Endothelial cell of umbilical vein (primary cell): ENCODE measurements around the gene TMEM108. TPM values are rescaled to one million over a fixed set of nuclear protein-coding genes. Genes with fewer than 3 reads are reported as not detected.

Experiments
- BruUV-seq: library from RNA; stranded (reverse); fragments of 400-500 nt; replicated peaks from 2 replicates; lab custom pipeline; 2021; lab: Mats Ljungman, UMichigan
- CTCF ChIA-PET: fragments of 300-600, 350-600 bp; sonication (Branson Sonifier 250); formaldehyde crosslinking; loops from one replicate; lab custom pipeline; 2021; ENCODE audit warnings: antibody characterized with exemption, inconsistent platforms; lab: Charles Lee
- POLR2A ChIA-PET: fragments of 300-600, 350-600 bp; sonication (Branson Sonifier 250); formaldehyde crosslinking; loops from one replicate; lab custom pipeline; 2021; ENCODE audit warnings: antibody characterized with exemption, inconsistent platforms; lab: Charles Lee
- DNase-seq: peaks from one replicate; pipeline ENCODE4 v3.0.0-alpha.2; 2011; ENCODE audit warnings: low read depth, low spot score
- FAIRE-seq: peaks from 2 replicates; lab custom pipeline; 2011; peaks lifted over from hg19 to GRCh38; lab: Jason Lieb, UNC
- H2AFZ ChIP-seq: 2 replicates; pipeline ENCODE4 v1.6.0; 2012; ENCODE audit warnings: low read depth, low read length, control low read depth, inconsistent platforms
- H3K27ac ChIP-seq: 2 replicates; pipeline ENCODE4 v1.5.1; 2011; ENCODE audit warnings: low read depth, mild to moderate bottlenecking, control low read depth, low read length, moderate library complexity; ENCODE audit not compliant: insufficient read depth
- H3K27me3 ChIP-seq, 2 experiments: 2 replicates each; pipeline versions ENCODE4 v1.6.0 to v1.6.1; 2011; ENCODE audit warnings: low read length in 2 of 2, mixed read lengths in 1 of 2; ENCODE audit not compliant: control insufficient read depth in 2 of 2, insufficient read depth in 2 of 2
- H3K36me3 ChIP-seq, 2 experiments: 2 replicates in 1 of 2; 3 replicates in 1 of 2; pipeline ENCODE4 v1.5.1; 2011; ENCODE audit warnings: low read length in 2 of 2, mild to moderate bottlenecking in 1 of 2, moderate library complexity in 1 of 2; ENCODE audit not compliant: control insufficient read depth in 2 of 2, insufficient read depth in 2 of 2; ENCODE audit errors: extremely low read depth in 1 of 2
- H3K4me1 ChIP-seq: 3 replicates; pipeline ENCODE4 v1.5.1; 2011; ENCODE audit warnings: mild to moderate bottlenecking, low read length; ENCODE audit not compliant: control insufficient read depth, insufficient read depth; ENCODE audit errors: extremely low read depth
- H3K4me2 ChIP-seq: 2 replicates; pipeline ENCODE4 v1.6.1; 2011; ENCODE audit warnings: low read length, control low read depth, mixed read lengths; ENCODE audit not compliant: insufficient read depth
- H3K4me3 ChIP-seq, 3 experiments: fragments of 200-600 bp in 1 of 3; sonication (generic), shearing (Covaris generic) in 1 of 3; replicated peaks in 1 of 3; 2 replicates each; pipeline ENCODE4 v1.5.1; 2011 to 2016; ENCODE audit warnings: control low read depth in 3 of 3, low read length in 3 of 3, mild to moderate bottlenecking in 2 of 3, inconsistent platforms in 1 of 3, low read depth in 1 of 3, moderate library complexity in 1 of 3; ENCODE audit not compliant: insufficient read depth in 1 of 3
- H3K79me2 ChIP-seq: 2 replicates; pipeline ENCODE4 v1.6.0; 2012; ENCODE audit warnings: low read length, inconsistent platforms; ENCODE audit not compliant: control insufficient read depth, insufficient read depth
- H3K9ac ChIP-seq: replicated peaks from 2 replicates; pipeline ENCODE3; 2011; ENCODE audit warnings: low read length, control low read depth; ENCODE audit not compliant: insufficient read depth; ENCODE audit errors: extremely low read depth
- H3K9me1 ChIP-seq: replicated peaks from 3 replicates; pipeline ENCODE4 v1.6.0; 2011; ENCODE audit warnings: mild to moderate bottlenecking, low read length; ENCODE audit not compliant: control insufficient read depth, insufficient read depth; ENCODE audit errors: extremely low read depth
- H3K9me3 ChIP-seq: replicated peaks from 2 replicates; pipeline ENCODE4 v1.5.1; 2012; ENCODE audit warnings: low read length, inconsistent platforms; ENCODE audit not compliant: control insufficient read depth, insufficient read depth
- H4K20me1 ChIP-seq: replicated peaks from 2 replicates; pipeline ENCODE3; 2011; ENCODE audit warnings: mild to moderate bottlenecking, low read length; ENCODE audit not compliant: control insufficient read depth, insufficient read depth; ENCODE audit errors: extremely low read depth
- CTCF ChIP-seq, 2 donors: IDR thresholded peaks; 1 replicate in 1 of 2; 2 replicates in 1 of 2; pipeline ENCODE4 v1.5.1; 2011; ENCODE audit warnings: low read length in 2 of 2, mild to moderate bottlenecking in 2 of 2, moderate library complexity in 2 of 2, control low read depth in 1 of 2, inconsistent platforms in 1 of 2, low read depth in 1 of 2; ENCODE audit not compliant: insufficient read depth in 1 of 2; ENCODE audit errors: extremely low read depth in 1 of 2
- EZH2 ChIP-seq: IDR thresholded peaks from 2 replicates; pipeline ENCODE4 v1.6.1; 2012; ENCODE audit warnings: borderline replicate concordance, low read depth, mild to moderate bottlenecking, moderate library complexity, low read length, inconsistent platforms; ENCODE audit not compliant: severe bottlenecking
- GATA2 ChIP-seq: IDR thresholded peaks from 2 replicates; pipeline ENCODE4 v1.7.0; 2011; ENCODE audit warnings: low read depth, mild to moderate bottlenecking, moderate library complexity, mixed read lengths, low read length; ENCODE audit not compliant: insufficient read length, insufficient read depth
- MAX ChIP-seq: IDR thresholded peaks from 2 replicates; pipeline ENCODE4 v1.6.1; 2011; ENCODE audit not compliant: insufficient read depth, insufficient read length
- MYC ChIP-seq: IDR thresholded peaks from one replicate; pipeline ENCODE4 v1.6.1; 2011; ENCODE audit warnings: mild to moderate bottlenecking, low read depth, low read length
- POLR2A ChIP-seq: IDR thresholded peaks from 2 replicates; pipeline ENCODE4 v1.6.1; 2012; ENCODE audit warnings: low read depth, mild to moderate bottlenecking, control low read depth, low read length
- POLR2AphosphoS5 ChIP-seq: IDR thresholded peaks from 2 replicates; pipeline ENCODE4 v1.6.1; 2012; ENCODE audit warnings: low read depth, mild to moderate bottlenecking, control low read depth, low read length, moderate library complexity; ENCODE audit not compliant: insufficient read depth
- dilution Hi-C: fragments of 300-500 bp; cut with MboI; formaldehyde crosslinking; loops from one replicate; pipeline ENCODE4 v1.15.0; 2019; ENCODE audit warnings: low sequenced_read_pairs; ENCODE audit not compliant: extremely low pct_ligation_motif_present
- intact Hi-C: fragments of 100-400 bp; cut with micrococcal nuclease; formaldehyde crosslinking; loops from one replicate; pipeline ENCODE4 v1.10.0; 2022
- polyA plus RNA-seq, 4 experiments: library from polyadenylated mRNA; depleted of rRNA in 3 of 4; stranded (reverse) in 3 of 4; unstranded in 1 of 4; fragments of >200 nt; gene quantifications; 2 replicates each; pipeline versions ENCODE4 v1.2.1 to v1.2.3, GENCODE V29; 2011 to 2012; ENCODE audit warnings: missing spikeins in 1 of 4
- total RNA-seq: library from RNA; stranded (reverse); gene quantifications from 2 replicates; pipeline ENCODE4 v1.2.3, GENCODE V29; 2021

TMEM108 gene
- total and polyA plus RNA-seq, 2 donors (not counting 3 experiments of a cell fraction or from before 2014, with no cell fraction given): 0.40 to 1.1 TPM

- TF ChIP-seq MYC (no peak), GATA2 (no peak), POLR2A (no peak), POLR2AphosphoS5 (no peak), EZH2 (no peak), CTCF (IDR thresholded peaks at IDR 0.05; ENCODE audit: extremely low read depth in 1 of 2, insufficient read depth in 1 of 2, low read depth in 1 of 2, low read length in 2 of 2) (no peak), MAX (no peak)
- DNase-seq (no peak), FAIRE-seq (no peak)
- BruUV-seq: no TSS peak
- Histone ChIP-seq H3K27me3 (peaks cover 0 to 6% of the 10 kb centered on the region in 2 experiments), H3K36me3 (no peaks in the 10 kb centered on the region), H4K20me1 (no peaks in the 10 kb centered on the region), H3K9me1 (no peaks in the 10 kb centered on the region), H3K9me3 (no peaks in the 10 kb centered on the region), H3K79me2 (no peaks in the 10 kb centered on the region), H3K4me2 (no peak overlapping the region), H3K27ac (no peak overlapping the region), H3K9ac (no peak overlapping the region), H3K4me1 (no peaks in the 10 kb centered on the region), H3K4me3 (no peak overlapping the region), H2AFZ (no peak overlapping the region)
- CTCF ChIA-PET: no interaction called here
- dilution Hi-C loops (no loop called here), intact Hi-C loops (no loop called here)
- POLR2A ChIA-PET: no interaction called here
Observed at GRCh38 chr3:133271042-133271441, 232.9 kb downstream of the TMEM108 start.
